Muscle of leg (tissue), 11 donors: ENCODE measurements around the gene GSTCD. TPM values are rescaled to one million over a fixed set of nuclear protein-coding genes. Genes with fewer than 3 reads are reported as not detected.
A peak's percentile ranks its signal among the peaks of the same experiment; 100 is the strongest.
"Not testable (repeated sequence)": the region's sequence is repeated elsewhere in the genome, so short reads cannot be mapped to it uniquely, and the experiment has no call there.

Source experiments
- DNase-seq: peaks from one replicate; pipeline ENCODE4 v3.0.0; 2013
- H3K27ac ChIP-seq: one replicate; pipeline ENCODE4 v1.5.1; 2013; ENCODE audit warnings: mild to moderate bottlenecking, low read length, control low read depth
- H3K27me3 ChIP-seq: one replicate; pipeline ENCODE4 v1.6.1; 2013; ENCODE audit warnings: low read length; ENCODE audit not compliant: control insufficient read depth, insufficient read depth
- H3K36me3 ChIP-seq: one replicate; pipeline ENCODE4 v1.6.1; 2013; ENCODE audit warnings: low read length; ENCODE audit not compliant: control insufficient read depth, insufficient read depth
- H3K4me1 ChIP-seq: one replicate; pipeline ENCODE4 v1.6.1; 2013; ENCODE audit warnings: low read length; ENCODE audit not compliant: control insufficient read depth, insufficient read depth
- H3K4me3 ChIP-seq: one replicate; pipeline ENCODE4 v1.5.1; 2013; ENCODE audit warnings: low read length, control low read depth
- H3K9me3 ChIP-seq: replicated peaks from 2 replicates; pipeline ENCODE4 v1.6.1; 2013; ENCODE audit warnings: low read depth, low read length; ENCODE audit not compliant: control insufficient read depth
- WGBS: methylation state at CpG from one replicate; pipeline ENCODE4 v1.1.5; 2013; ENCODE audit warnings: missing lambda C conversion rate; ENCODE audit not compliant: insufficient coverage; 5-methylcytosine and 5-hydroxymethylcytosine counted together
- polyA plus RNA-seq, 8 donors: library from polyadenylated mRNA; unstranded; fragments of 120-200 nt; gene quantifications; one replicate each; pipeline versions ENCODE4 v1.2.1 to v1.2.3, GENCODE V29; 2013; ENCODE audit warnings: inconsistent platforms in 1 of 8, low replicate concordance in 1 of 8; ENCODE audit not compliant: insufficient read length in 8 of 8, insufficient read depth in 1 of 8
- total RNA-seq: library from RNA; stranded (reverse); fragments of 120-200 nt; gene quantifications from one replicate; pipeline ENCODE4 v1.2.4, GENCODE V29; 2013

The GSTCD gene
- total and polyA plus RNA-seq, 9 donors: 6.1 to 12.3 (median 8.6) TPM

DNA sequence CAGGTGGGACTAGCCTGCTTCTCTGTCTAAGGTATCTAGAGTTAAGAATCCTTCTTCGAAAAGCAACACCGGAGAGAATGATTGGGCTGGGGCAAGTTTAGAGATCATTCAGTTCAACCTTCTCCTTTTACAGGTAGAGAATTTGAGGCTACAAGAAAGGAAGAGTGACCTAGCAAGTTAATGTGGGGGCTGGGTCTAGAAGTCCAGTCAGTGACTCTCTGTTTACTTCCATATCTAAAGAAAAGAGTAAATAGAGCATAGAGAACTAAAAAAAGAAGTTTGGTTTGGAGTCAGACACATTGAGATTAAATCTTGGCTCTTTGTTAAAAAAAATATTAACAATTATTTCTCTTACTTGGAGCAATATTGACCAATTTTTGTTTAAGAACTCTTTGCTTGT lies 122.6 kb downstream of the GSTCD start:
- Histone ChIP-seq H3K4me1 (no peaks in the 10 kb centered on the region), H3K4me3 (no peak overlapping the region), H3K36me3 (no peaks in the 10 kb centered on the region), H3K27ac (no peak overlapping the region), H3K27me3 (no peaks in the 10 kb centered on the region), H3K9me3 (no peaks in the 10 kb centered on the region)
- WGBS: no CpG with 5 or more reads among the region's 2 CpGs
- no peak for DNase-seq

DNA sequence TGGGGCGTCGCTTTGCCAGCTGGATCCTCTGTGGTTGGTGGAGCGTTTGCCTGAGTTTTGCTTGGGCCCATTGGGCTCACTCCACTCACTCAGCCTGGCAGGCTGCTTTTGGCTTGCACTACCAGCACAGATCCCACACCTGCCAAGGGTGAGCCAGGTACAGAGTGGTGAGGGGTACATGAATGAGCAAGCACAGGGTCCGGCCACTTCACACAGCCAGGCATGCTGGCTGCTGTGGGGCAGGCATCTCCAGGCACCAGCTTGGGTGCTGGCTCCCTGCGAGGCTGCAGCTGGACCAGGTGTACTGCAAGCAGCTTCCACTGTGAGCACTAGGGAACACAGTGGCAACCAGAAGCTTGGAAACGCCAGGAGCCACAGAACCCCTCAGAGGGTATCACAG lies 126.6 kb downstream of the GSTCD start:
- no peak for DNase-seq
- Histone ChIP-seq H3K4me1 (no peaks in the 10 kb centered on the region), H3K36me3 (no peaks in the 10 kb centered on the region), H3K27me3 (no peaks in the 10 kb centered on the region), H3K27ac (no peak overlapping the region), H3K9me3 (no peaks in the 10 kb centered on the region), H3K4me3 (no peak overlapping the region)
- 96% methylated on average over 6 of the region's 6 CpGs for WGBS

GRCh38 chr4:105836537-105836936 lies 128.0 kb downstream of the GSTCD start:
- WGBS: 100% methylated on average over 2 of the region's 3 CpGs
- H3K36me3 ChIP-seq: no peaks in the 10 kb centered on the region
- no peaks in the 10 kb centered on the region for H3K9me3 ChIP-seq
- H3K4me1 ChIP-seq: peaks cover 2% of the 10 kb centered on the region
- no peak overlapping the region for H3K27ac ChIP-seq
- no peak overlapping the region for H3K4me3 ChIP-seq
- no peak for DNase-seq
- H3K27me3 ChIP-seq: no peaks in the 10 kb centered on the region

GRCh38 chr4:105837037-105837436 lies 128.5 kb downstream of the GSTCD start:
- H3K27ac ChIP-seq: no peak overlapping the region
- whole genome bisulfite sequencing: 40% methylated on average over 1 of the region's 2 CpGs
- no peaks in the 10 kb centered on the region for H3K9me3 ChIP-seq
- DNase-seq: no peak
- no peaks in the 10 kb centered on the region for H3K27me3 ChIP-seq
- no peaks in the 10 kb centered on the region for H3K36me3 ChIP-seq
- H3K4me1 ChIP-seq: peaks cover 2% of the 10 kb centered on the region
- no peak overlapping the region for H3K4me3 ChIP-seq

GRCh38 chr4:105838082-105838481 lies 129.5 kb downstream of the GSTCD start:
- WGBS: no CpG with 5 or more reads among the region's 1 CpG
- DNase-seq: no peak

DNA sequence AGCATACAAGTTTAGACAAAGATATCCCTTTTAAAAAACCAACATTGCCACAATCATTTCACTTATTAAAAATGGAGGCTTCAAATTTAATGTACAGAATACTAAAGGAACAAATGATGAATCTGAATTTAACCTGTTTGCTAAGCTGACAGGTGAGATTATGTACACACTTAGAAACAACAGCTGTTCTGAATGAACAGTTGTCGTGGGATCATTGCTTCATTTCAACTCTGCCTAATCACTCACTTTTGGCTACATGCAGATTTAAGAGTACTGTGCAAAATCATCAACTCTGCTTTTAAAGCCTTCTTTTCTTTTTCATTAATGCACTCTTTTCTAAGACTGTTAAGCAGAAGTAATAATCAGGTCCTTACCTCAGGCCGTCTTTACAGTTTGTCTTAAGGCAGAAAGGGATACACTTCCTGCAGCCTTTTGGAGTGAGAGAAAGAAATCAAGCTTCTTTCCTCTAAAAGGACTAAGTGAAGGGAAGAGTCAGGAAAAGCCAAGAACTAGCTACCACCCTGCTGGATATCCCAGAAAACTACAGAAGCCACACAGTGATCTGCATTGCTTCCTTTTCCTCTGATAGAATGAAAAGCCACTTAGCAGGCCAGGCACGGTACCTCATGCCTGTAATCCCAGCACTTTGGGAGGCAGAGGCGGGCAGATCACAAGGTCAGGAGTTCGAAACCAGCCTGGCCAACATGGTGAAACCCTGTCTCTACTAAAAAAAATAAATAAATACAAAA lies 132.0 kb downstream of the GSTCD start:
- no peak overlapping the region for H3K27ac ChIP-seq
- H3K9me3 ChIP-seq: no peaks in the 10 kb centered on the region
- H3K4me3 ChIP-seq: no peak overlapping the region
- DNase-seq: peak; percentile 23
- WGBS: 82% methylated on average over 4 of the region's 5 CpGs
- H3K4me1 ChIP-seq: peaks cover 2% of the 10 kb centered on the region
- no peaks in the 10 kb centered on the region for H3K27me3 ChIP-seq
- H3K36me3 ChIP-seq: no peaks in the 10 kb centered on the region

More at GRCh38 chr4:105838082-105838481, 129.5 kb downstream of the GSTCD start:
- Histone ChIP-seq H3K27ac (no peak overlapping the region), H3K27me3 (no peaks in the 10 kb centered on the region), H3K36me3 (no peaks in the 10 kb centered on the region), H3K4me3 (no peak overlapping the region), H3K4me1 (peaks cover 2% of the 10 kb centered on the region), H3K9me3 (no peaks in the 10 kb centered on the region)

GRCh38 chr4:105843941-105844340 lies 135.4 kb downstream of the GSTCD start:
- H3K9me3 ChIP-seq: no peaks in the 10 kb centered on the region

DNA sequence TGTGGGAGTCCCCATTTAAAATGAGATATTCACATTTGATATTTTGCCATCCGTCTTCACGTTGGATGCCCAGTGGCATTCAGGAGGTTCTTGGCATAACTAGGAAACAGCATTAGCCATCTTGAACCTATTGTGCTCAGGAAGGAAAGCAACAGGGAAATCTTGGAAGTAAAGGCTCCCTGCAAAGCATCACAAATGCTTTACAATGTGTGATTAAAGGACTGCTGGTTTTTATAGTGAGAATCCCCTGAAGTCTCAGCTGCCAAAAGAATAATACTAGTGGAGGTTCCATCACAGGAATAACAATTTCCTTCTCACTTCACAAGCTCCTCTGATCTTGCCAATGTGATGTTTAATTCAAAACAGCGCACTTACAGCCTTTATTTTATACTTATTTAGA lies 137.0 kb downstream of the GSTCD start:
- H3K4me3 ChIP-seq: no peak overlapping the region
- H3K36me3 ChIP-seq: no peaks in the 10 kb centered on the region
- DNase-seq: peak; percentile 22
- H3K9me3 ChIP-seq: no peaks in the 10 kb centered on the region
- H3K4me1 ChIP-seq: peaks cover 2% of the 10 kb centered on the region
- WGBS: no CpG with 5 or more reads among the region's 3 CpGs
- H3K27ac ChIP-seq: no peak overlapping the region
- no peaks in the 10 kb centered on the region for H3K27me3 ChIP-seq

More at GRCh38 chr4:105843941-105844340, 135.4 kb downstream of the GSTCD start:
- Histone ChIP-seq H3K4me3 (no peak overlapping the region), H3K27ac (no peak overlapping the region), H3K27me3 (no peaks in the 10 kb centered on the region), H3K4me1 (peaks cover 2% of the 10 kb centered on the region), H3K36me3 (no peaks in the 10 kb centered on the region)
- DNase-seq: no peak
- no CpG with 5 or more reads among the region's 2 CpGs for WGBS

DNA sequence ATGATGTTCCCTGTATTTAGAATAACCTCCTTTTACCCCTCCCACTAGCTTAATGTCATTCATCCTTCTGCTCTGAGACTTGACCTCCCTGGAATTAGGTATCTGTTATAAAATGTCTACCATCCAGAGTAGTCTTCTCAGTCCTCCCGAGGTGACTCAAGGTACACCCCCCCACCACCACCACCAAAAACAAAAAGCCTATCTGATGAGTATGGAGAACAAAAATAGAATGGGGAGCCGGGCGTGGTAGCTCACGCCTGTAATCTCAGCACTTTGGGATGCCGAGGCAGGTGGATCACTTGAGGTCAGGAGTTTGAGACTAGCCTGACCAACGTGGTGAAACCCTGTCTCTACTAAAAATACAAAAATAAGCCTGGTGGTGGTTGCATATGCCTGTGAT lies 139.8 kb downstream of the GSTCD start:
- not testable (repeated sequence) for H3K36me3 ChIP-seq, H3K27me3 ChIP-seq, DNase-seq, H3K9me3 ChIP-seq, H3K27ac ChIP-seq, H3K4me1 ChIP-seq, H3K4me3 ChIP-seq
- WGBS: 100% methylated on average over 4 of the region's 6 CpGs

DNA sequence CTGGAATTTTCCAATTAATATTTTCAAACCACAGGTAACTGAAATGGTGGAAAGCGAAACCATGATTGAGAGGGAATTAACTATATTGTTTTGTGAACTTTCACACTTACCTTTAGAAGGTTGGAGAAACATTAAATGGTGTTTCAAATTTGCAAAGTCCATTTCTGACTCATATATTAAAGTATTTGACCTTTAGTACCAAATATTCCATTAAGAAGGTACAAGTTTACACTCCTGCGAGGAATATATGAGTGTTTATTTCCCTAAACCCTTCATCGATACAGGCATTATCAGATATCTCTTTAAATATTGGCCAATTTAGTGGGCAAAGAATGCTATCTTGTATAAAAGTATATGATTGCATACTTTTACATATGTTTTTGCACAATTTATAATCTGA lies 142.6 kb downstream of the GSTCD start:
- no peaks in the 10 kb centered on the region for H3K36me3 ChIP-seq
- no peak overlapping the region for H3K4me3 ChIP-seq
- H3K4me1 ChIP-seq: no peaks in the 10 kb centered on the region
- DNase-seq: no peak
- H3K27ac ChIP-seq: no peak overlapping the region
- no peaks in the 10 kb centered on the region for H3K27me3 ChIP-seq
- no CpG with 5 or more reads among the region's 3 CpGs for WGBS
- peaks cover 3% of the 10 kb centered on the region for H3K9me3 ChIP-seq

DNA sequence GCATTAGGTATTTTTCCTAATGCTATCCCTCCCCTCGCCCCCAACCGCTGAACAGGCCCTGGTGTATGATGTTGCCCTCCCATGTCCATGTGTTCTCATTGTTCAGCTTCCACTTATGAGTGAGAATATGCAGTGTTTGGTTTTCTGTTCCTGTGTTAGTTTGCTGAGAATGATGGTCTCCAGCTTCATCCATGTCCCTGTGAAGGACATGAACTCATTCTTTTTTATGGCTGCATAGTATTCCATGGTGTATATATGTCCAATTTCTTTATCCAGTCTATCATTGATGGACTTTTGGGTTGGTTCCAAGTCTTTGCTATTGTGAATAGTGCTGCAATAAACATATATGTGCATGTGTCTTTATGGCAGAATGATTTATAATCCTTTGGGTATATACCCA lies 143.6 kb downstream of the GSTCD start:
- not testable (repeated sequence) for H3K4me1 ChIP-seq, H3K4me3 ChIP-seq, H3K27me3 ChIP-seq, H3K27ac ChIP-seq, H3K9me3 ChIP-seq, DNase-seq, H3K36me3 ChIP-seq
- no CpG with 5 or more reads among the region's 2 CpGs for WGBS
